HG03103 (cell line): ENCODE data around the gene PFDN6.

ENCODE experiments used
- ATAC-seq: cut with Tn5 transposase; IDR thresholded peaks from one replicate; pipeline ENCODE4 v1.9.1; 2021; ENCODE audit warnings: low read depth; ENCODE audit not compliant: unreplicated experiment

Gene PFDN6

DNA sequence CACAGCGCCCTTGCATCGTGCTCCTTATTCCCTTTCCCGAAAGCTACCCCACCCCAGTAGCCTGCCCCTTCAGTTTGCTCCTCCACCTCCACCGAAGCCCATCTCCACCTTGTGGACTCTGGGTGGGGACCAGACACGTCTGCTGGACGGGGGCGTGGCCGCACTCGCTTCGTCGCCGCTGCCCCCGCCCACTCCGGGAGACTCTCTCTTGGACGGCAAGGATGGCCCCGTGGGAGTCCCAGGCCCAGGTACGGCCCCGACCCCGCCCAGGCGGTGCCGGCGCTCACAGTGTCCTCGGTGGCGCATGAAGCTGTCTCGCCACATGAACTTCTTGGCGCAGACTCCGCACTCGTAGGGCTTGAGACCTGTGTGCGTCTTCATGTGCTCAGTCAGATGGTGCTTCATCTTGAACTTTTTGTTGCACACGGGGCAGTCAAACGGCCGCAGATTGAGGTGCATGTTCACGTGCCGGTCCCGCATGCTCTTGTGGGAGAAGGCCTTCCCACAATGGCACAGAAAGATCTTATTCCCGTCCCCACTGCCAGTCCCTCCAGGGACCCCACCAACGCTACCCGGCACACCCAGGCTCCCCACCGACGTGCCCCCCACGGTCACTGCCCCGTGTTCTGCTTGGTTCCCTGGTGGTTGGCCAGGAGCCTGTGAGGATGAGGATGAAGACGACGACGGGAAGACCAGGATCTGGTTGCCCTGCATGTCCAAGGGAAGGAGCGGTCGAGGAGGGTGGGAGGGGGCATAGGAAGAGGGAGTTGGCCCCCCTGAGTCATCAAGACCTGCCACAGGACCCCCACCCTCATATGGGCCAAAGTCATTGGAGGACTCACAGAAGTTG, 25.8 kb downstream of the PFDN6 start:
- ATAC-seq, result no peak

DNA sequence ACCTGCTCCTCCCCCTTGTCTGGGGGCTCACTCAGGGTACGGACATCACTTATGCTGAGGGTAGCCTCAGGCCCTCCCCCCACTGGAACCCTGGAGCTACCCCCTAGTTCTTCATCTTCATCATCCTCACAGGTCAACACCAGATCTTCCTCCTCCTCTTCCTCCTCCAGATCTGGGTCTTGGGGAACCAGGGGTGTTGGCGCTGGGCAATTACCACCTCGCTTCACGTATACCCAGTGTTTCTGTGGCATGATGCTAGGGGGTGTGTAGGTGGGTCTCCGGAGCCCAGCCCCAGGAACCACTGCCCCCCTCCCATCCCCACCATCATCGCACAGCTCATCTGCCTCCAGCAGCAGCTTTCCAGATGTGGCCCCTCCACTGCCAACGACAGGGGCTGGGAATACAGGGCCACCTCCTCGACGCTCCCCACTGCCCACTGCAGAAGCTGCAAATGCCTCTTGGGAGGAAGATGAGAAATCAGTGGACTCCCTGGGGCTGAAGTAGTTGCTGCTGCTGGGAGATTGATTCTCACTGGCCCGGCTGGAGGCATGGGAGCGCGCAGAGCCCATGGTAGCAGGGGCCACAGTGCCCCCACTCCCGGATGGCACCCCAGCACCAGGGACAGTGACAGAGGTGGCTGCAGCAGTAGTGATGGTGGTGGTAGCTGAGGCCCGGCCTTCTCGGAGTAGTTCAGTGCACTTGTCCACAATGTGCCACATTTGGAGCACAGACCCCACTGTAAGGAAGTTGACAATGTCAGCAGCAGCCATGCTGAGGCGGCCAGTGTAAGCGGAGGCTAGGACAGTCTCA, 26.6 kb downstream of the PFDN6 start:
- ATAC-seq, result no peak

DNA sequence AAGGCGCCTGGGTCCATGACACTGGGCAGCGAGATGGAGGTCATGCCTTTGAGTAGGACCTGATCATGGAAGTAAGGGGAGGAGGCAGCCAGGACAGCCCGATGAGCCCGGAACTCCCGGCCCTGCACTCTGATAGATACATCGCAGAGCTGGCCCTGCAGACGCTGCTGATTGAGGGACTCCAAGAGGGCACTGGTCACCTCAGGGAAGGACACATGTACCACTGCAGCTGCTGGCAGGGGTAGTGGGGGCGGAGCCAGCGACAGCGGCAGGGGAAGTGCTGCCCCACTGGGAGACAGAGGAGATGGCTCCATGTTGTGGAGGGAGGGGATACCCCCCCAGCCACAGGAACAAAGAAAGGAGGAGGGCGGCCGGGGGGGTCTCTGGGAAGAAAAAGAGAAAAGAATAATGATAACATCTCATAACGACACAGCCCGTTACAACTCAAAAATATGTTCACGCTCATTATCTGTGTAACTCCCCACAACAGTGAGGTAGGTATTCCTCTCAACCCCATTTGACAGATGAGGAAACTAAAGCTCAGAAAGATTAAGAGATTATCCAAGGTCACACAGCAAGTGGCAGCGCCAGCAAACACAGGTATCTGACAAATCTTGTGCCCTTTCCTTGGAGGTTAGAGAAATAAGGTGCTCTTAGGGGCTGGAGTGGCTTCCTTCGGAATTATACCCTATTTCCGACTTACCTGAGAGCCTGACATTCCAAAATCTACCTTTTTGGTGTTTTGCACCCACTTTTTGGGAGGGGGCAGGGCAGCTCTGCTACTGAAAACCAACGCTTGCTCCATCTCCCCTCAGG, 27.4 kb downstream of the PFDN6 start:
- ATAC-seq, result no peak

DNA sequence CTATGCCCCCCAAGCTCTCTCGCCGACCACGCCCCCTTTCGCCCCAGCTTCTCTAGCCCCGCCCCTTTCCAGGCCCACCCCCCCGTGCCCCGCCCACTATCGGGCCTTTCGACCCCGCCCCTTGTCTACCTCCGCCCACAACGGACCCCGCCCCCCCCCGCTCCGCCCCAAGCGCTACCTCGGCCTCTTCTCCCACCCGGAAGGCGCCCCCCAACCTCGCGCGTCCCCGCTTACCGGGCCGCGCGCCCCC, 27.9 kb downstream of the PFDN6 start:
- no peak for ATAC-seq

DNA sequence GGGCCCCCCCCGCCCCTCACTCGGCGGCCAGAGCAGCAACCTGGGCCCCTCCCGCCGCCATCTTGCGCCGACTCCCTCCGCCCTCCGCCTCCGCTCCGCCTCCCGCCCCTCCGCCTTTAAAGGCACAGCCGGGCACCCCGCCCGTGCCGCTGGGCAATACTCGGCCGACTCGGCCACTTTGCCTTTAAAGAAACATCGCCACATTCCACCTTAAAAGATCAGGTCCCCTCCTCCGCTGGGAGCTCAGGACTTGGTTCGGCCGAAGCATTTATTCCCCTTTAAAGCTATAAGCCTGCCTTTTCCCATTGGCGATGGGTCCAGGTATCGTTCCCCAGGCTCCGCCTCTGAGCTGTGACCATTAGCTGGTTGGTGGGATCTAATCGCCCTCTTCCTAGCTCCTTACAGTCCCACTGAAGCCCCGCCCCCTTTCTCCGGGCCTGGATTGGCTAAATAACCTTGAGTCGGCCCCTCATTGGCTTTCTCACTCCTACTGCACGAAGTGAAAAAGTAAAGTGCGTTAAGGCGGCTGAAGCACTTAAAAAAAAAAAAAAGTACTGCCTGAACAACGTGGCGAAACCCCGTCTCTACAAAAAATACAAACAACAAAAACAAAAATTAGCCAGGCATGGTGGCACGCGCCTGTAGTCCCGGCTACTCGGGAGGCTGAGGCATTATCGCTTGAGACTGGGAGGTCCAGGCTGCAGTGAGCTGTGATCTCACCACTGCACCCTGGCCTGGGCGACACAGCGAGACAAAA, 28.4 kb downstream of the PFDN6 start, which contains the start of gene ZBTB22:
Gene ZBTB22, minus strand, starts transcription at position 76 of the 757 bp plus-strand sequence. CDS start 828 bp downstream, outside the sequence.
- peak; percentile 40 for ATAC-seq

DNA sequence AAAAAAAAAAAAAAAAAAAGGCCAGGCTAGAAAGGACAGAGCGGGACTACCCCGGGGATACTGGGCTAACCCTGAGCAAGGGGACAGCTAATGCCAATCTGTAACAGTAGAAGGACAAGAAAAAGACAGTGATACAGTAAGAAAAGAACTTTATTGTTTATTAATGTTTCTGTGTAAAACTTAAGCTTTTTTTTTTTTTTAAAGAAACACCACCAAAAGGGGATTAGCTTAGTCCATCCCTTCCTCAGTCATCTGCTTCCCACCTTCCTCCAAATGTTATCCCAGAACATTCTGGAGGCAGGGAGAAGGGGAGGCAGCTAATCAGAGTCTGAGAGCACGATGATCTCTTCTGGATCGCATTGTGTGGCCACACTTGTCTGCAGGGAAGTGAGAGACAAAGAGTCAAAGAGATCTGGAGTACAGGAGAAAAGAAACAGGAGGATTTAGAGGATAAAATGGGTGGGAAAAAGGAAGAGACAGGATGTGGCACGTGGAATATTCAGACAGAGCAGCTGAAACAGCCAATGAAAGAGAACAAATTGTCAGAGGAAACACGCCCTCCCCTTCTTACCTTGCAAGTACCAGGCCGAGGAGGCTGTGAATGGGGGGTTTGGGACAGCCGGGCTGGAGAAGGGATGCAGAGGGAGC, 29.1 kb downstream of the PFDN6 start:
- ATAC-seq, result no peak

DNA sequence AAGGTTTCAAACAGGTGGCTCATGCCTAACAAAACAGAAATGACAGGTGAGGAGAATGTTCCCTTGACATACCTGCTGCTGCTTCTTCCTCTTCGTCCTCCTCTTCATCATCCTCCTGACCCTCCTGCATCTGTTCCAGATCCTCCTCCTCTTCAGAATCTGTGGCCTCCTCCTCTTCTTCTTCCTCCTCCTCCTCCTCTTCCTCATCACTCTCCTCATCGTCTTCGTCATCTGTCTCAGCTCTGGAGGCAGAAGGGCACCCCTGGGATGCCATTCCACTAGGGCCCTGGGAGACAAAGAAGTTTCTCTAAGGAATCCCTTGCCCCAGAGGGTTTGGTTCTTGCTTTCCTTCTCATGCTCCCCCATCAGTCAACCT, 30.5 kb downstream of the PFDN6 start:
- ATAC-seq, result no peak

DNA sequence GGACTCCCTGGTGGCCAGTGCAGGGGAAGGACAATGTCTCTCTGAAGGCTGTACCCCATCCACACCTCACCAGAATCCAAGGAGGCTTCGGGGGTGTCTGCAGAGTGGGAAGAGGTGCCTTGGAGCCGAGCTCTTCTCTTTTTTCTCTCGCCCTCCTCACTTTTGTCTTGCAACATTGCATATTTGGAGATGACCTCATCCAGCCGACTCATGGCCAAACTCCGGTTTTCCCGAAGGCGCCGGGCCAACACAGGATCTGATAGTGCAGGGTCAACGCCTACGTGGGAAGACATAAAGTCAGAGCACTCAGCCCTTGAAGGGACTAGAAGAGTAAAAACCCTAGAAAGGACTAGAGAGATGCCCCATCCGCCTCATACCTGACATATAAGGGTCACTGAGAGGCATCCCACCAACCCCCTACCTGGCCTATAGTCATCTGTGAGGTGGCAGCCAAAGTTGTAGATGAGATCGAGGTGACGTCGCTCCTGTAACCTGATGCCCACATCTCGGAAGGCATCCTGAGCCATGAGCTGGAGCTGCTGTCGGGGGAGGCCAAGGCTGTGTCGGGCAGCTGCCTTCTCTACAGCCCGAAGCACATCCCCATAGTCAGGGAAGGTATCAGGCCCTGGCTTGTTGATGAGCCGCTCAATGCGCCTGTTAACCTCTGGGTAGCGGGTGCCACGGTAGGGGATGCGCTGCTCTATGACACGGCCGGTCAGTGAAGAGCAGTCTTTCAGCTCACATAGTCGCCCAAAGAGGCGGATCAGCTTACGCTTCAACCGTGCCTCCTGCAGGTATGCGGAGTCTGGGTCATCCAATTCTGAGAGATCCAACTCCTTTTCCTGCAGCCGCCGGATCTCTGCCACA, 31.1 kb downstream of the PFDN6 start:
- no peak for ATAC-seq

DNA sequence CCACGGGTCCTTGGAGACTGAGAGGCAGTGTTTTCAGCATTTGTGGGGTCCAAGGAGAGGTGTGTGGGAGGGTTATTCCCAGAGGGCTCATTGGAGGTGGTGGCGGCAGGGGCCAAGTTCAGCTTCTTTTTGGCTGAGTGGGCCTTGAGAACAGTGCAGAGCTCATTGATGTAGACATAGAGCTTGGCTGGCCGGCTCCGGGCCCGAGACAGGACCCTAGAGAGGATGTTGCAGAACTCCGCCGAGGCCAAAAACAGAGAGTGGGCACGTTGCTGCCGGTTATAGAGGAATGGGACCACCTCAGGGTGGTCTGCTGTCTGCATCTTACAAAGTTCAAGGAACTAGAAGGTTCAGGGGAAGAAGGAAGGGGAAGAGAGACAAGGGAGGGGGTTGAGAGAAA, 31.8 kb downstream of the PFDN6 start:
- ATAC-seq, result no peak

DNA sequence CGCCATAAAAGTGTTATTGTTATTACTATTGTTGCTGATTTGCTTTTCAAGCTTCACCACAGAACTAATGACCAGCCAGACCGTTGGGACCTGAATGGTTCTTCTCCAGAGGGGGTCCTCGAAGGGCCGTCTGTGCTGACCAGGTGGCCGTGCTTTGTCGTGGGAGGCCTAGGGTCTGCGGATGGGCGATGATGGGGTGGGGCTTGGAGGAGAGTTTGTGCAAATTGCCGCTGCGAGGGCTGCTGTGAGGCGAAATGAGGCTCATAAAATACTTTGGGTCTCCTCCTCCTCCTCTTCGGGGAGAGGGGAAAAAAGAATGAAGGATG, 34.2 kb downstream of the PFDN6 start:
- no peak for ATAC-seq

DNA sequence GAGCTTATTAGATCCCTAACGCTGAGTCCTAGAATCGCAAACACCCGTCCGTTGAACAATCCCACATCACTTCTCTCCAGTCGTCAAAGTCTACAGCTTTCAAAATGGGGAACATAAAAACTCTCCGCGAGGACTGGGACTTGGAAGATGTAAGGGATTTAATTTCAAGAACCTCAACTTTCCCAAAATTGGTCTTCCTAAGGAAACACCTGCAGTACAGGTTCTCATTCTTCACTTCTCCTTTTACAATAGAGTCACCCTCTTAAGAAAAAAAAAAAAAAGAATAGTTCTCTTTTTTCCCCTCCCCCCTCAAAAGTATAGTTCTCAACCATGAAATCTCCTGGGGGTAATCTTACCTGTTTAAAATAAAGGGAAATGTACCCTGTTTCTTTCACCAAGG, 34.7 kb downstream of the PFDN6 start:
- no peak for ATAC-seq

DNA sequence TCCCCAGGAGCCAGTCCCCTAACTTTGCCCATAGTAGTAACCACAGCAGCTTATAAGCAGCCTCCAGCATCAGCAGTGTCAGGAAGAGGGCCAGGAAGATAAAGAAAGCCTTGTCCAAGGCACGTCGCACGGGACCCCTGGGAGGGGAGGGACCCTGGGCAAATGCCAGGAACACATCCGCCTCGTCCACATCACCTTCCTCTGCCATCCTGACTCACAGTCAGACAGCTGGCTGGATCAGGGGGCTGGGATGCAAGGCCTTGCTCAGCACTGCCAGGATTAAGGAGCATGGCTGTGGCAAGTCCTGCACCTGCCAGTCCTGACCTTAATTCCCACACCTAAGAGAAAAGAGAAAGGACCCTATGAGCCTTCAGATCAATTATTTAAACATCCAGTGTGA, 39.7 kb downstream of the PFDN6 start:
- ATAC-seq, result no peak

DNA sequence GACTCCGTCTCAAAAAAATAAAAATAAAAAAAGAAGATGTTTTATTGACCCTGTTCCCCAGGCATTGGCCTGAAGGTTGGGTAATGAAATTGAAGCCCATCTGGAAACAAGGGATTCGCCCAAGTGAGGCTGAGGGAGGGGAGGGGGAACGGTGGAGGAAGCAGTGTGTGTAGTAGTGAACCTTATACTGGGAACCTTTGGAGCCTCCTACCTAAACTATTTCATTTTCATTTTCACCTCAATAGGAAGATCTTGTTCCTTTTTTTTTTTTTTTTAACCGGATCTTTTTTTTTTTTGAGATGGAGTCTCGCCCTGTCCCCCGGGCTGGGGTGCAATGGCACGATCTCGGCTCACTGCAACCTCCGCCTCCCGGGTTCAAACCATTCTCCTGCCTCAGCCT, 41.3 kb downstream of the PFDN6 start:
- no peak for ATAC-seq

DNA sequence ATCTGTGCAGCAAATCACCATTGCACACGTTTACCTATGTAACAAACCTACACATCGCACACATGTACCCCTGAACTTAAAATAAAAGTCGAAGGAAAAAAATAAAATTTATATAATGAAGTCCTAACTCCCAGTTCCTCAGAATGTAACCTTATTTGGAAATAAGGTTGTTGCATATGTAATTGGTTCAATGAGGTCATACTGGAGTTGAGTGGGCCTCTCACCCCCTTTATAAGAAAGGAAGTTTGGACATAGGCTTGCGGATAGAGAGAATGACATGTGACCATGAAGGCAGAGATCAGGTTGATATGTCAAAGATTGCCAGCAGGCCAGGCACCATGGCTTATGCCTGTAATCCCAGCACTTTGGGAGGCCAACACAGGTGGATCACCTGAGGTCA, 44.3 kb downstream of the PFDN6 start:
- ATAC-seq, result no peak

DNA sequence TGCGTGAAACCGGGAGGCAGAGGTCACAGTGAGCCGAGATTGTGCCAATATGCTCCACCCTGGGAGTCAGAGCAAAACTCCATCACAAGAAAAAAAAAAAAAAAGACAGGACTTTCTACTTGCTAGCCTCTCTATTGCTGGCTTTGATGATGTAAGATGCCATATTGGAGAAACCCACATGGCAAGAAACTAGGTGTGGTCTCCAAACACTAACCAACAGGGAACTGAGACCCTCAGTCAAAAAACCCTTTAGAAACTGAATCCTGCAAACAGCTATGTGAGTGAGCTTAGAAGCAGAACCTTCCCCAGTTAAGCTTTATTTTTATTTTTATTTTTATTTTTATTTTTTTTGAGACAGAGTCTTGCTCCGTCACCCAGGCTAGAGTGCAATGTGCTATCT, 46.5 kb downstream of the PFDN6 start:
- no peak for ATAC-seq

DNA sequence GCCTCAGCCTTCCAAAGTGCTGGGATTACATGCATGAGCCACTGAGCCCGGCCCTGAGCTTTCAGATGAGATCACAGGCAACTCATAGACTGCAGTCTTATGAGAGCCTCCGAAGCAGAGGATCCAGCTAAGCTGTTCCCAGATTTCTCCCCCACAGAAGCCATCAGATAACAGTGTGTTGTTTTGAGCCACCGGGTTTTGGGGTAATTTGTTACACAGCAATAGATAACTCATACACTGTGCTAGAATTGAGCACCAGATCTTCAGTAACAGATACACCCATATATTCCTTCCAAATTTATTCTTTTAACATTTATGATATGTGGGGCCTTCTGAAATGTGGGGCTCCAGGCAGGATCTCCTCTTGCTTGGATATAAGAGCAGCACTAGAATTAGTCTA, 47.1 kb downstream of the PFDN6 start:
- no peak for ATAC-seq

DNA sequence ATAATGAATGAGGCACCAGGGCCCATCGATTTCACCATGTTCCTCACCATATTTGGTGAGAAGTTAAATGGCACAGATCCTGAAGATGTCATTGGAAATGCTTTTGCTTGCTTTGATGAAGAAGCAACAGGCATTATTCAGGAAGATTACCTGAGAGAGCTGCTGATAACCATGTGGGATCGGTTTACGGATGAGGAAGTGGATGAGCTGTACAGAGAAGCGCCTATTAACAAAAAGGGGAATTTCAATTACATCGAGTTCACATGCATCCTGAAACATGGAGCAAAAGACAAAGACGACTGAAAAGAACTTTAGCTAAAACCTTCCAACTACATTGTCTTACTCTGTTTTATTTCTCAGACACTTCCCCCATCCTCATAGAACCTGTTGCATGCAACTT, 49.8 kb downstream of the PFDN6 start:
- ATAC-seq, result no peak
